GM19193 (cell line): ENCODE data around the gene FGF19.

Source experiments
- POLR2A ChIP-seq: IDR thresholded peaks from 4 replicates; pipeline ENCODE4 v1.6.1; 2011; ENCODE audit not compliant: insufficient read depth, insufficient read length; ENCODE audit errors: extremely low read depth

FGF19 gene

GRCh38 chr11:69651834-69652620 lies 51.8 kb downstream of the FGF19 start:
- no peak for TF ChIP-seq POLR2A

- TF ChIP-seq POLR2A: no peak
Measured at GRCh38 chr11:69650832-69651344, 52.9 kb downstream of the FGF19 start.

GRCh38 chr11:69650081-69650831 lies 53.6 kb downstream of the FGF19 start:
- no peak for TF ChIP-seq POLR2A

- no peak for TF ChIP-seq POLR2A
Measured at GRCh38 chr11:69649576-69649900, 54.3 kb downstream of the FGF19 start.

- no peak for TF ChIP-seq POLR2A
Measured at GRCh38 chr11:69648679-69649575, 54.9 kb downstream of the FGF19 start.
